GM21367 (cell line): ENCODE results near the gene DOCK10.

ENCODE experiments used
- ATAC-seq: cut with Tn5 transposase; IDR thresholded peaks from one replicate; pipeline ENCODE4 v1.9.1; 2021; ENCODE audit not compliant: unreplicated experiment

DOCK10 gene

DNA sequence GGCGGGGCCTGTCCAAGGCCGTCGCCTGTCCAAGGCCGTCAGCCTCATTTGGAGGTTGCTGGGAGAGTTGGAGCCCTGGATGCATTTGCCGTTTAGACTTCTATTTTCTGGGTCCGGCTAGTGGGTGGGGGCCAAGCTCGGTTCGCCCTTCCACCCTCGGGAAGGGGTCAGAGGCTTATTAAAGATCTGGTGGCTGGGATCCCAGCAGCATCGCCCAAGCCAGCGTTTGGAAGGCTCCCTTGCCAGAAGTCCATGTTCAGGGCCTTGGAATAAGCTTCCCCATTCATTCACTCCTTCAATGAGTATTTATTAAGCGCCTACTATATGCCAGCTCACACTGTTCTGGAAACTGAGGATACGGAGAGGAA lies 516 bp upstream of the DOCK10 start:
- ATAC-seq = no peak

DNA sequence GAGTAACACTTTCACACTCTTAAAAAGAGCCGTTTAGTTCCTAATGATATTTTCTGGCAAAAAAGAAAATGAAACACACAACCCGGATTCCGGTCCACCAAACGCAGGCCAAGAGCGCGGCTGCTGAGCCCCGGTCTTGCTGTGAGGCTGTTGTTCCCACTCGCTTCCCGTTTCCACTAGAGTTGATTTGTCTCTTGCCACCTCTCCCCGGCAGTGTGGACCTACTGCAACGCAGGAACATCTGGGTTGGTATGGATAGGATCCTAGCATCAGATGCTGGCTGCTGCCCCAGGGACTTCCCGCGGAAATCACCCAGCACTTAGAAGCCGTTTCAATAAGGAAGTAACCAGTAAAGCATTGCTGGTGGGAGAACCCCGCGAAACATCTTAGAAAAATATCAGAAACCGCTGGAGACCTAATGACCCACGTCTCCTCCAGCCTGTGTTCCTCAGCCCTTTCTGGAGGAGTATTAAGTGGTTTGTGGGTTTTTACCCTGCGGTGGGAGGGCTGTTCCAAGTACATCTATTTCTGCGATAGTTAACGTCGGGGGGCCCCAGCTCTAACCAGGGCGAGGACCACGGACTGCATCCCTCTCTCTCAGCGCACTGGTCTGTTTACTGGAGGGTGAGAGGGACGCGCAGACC lies 939 bp downstream of the DOCK10 start:
- peak; percentile 43 for ATAC-seq

DNA sequence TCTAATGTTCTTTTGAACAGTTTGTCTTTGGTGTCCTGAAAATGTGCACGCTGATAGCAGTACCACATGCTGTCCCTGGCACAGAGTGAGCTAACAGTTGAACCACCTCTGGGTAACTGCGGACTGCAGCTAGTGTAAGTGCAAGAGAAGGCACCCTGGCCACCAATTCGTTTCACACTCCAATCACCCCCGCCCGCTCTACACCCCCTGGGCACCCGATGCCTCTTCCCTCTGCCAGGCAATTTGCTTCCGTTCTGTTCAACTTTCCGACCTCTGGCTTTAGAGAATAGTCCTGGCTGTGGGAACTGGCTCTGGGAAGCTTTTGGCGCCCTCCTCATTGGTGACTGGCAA lies 1.4 kb downstream of the DOCK10 start:
- peak; percentile 23 for ATAC-seq

DNA sequence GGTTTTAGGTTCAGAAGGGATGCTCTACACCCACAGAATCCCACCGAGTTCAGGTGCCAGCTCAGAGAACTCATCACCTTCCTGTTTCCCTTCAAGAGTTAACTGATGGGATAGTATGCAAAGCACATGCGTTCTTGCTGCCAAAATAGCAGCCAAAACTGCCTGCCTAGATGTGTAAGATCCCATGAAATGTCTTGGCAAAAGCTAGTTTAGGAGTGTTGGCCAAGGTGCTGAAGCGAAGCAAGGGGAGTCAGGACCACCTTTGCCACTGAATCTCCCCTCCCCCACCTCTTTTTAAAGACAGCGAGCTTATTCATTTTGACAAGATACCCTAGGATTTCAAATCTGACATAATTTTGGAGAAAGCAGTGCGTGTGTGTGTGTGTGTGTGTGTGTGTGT lies 2.1 kb downstream of the DOCK10 start:
- ATAC-seq = no peak

DNA sequence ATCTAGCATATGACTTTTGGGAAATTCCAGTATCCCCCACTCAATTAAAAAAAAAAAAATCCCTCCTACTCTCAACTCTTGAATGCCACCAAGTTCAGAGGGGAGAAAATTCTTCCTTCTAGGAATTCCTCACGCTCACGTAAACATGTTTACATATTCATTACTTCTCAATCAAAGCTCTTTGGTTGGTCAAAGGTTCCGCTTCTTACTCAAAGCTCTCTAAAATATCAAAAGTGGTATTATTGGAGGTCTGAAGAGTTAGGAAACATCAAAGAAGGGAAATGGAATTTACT lies 4.1 kb downstream of the DOCK10 start:
- ATAC-seq = no peak

DNA sequence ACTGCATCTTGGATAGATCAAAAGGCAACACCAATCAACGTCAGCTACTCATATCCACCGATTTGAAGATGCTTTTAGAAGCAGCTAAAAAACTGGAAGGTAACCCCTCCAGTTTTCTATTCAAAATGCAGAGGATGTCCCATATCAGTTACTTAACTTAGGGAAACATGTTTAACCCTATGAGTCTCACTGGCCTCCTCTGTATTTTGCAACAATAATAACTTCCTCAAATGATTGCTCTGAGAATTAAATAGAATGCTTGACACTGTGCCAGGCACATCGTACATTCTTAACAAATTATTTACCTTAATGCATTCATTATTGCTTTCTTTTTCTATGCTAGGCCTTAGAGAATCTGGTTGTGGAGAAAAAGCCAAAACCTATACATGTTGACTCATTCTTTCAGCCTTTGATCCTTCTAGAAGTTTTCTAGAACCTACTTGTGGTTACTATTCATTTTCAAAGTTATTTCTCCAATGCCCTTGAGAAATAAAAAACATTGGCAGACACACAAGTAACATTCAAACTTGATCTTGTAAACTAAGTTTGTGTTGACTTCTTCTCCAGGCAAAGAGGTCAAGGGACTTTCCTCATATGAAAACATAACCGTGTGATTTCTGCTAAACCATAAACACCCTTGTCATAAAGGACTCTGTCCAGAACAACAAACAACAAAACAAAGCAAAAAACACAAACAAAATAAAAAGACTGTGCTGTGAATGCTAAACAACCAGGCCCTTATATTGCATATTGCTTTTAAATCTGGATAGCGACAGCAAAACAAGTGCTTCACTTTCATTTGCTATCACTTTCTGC lies 4.6 kb downstream of the DOCK10 start:
- ATAC-seq = no peak

DNA sequence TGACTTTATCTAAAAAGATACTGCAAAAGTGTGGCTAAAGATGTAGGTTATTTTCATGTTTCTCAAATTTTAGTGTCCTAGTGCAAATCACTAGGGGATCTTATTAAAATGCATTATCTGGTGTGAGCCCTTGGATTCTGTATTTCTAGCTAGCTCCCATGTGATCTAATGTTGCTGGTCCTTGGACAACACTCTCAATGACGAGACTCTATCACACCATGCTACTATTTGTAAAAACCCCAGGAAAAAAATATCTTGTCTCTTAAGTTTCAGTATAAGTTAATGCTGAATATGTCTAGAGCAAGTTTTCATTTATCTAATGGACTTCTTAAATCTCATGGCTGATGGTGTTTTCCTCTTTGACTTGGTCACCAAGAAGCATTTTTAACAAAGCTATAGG lies 5.8 kb downstream of the DOCK10 start:
- no peak for ATAC-seq

DNA sequence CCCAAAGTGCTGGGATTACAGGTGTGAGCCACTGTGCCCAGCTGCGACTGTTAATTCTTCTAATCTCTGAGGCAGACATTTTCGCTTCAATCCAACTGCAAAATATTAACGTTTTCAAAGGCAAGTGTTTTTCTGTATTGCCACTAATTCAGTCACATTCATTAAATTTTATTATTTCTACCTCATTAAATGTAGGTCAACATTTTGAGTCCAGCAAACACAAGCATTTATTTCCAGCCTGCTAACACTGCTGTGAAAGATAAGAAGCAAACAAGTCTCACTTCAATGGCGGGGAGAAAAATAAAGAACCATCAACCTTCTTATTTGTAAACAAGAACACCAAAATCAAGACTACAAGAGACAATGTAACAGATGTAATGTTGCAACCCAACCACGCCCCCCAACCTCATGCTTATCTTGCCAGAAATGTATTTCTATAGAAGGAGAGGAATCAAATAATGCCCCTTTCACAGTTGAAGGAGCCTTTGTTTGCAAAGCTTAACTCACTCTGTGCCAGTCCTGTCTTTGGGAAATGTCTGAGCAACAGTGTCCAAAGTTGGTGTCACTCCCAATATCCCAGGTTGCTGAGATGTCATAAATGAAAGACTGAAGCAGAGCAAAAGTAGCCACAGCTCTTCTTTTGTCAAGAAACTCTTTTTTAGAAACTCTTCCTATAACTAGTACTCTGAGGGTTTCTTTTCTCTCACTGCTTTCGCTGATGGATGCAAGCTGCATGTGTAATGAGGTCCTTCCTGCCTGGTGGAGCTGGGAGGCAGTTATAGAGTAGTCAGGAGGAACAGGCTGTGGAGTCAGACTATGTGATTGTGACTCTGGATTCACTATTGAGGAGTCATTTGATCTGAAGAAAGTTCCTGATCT lies 8.6 kb downstream of the DOCK10 start:
- ATAC-seq = no peak

DNA sequence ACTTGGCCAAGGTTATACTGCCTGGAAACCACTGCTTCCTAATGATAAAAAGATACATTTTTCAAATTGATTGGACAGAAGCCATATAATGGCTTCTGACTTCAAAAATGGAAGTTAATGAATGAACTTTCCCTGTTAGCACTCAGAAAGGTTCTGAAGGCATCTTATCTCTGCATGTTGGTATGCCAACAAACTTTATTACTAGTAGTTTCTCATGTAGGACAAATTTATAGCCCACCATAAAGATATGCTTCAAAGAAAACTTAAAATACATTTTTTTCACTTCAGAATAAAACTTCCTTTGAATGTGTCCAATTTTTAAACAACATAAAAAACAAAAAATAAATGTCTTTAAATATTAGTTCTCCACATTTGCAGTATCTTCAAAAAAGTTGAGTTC lies 10.0 kb downstream of the DOCK10 start:
- no peak for ATAC-seq

DNA sequence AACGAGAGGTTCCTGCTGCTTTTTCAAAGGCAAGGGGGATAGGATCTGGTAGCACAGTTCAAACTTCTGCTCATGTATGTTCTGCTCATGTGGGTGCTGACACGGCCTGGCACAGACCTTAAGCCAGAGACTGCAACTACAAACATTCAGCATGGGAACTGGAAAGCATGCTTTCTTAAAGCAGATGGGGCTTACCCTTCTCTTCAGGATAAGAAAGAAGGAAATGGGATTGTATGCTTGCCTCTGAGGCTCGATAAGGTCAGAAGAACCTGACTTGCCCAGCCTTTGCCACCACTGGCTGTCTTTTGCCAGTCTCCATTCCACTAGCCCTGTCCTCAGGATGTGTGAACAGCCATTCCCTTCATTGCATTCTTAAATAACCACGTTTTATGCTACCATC lies 10.7 kb downstream of the DOCK10 start:
- ATAC-seq = no peak

DNA sequence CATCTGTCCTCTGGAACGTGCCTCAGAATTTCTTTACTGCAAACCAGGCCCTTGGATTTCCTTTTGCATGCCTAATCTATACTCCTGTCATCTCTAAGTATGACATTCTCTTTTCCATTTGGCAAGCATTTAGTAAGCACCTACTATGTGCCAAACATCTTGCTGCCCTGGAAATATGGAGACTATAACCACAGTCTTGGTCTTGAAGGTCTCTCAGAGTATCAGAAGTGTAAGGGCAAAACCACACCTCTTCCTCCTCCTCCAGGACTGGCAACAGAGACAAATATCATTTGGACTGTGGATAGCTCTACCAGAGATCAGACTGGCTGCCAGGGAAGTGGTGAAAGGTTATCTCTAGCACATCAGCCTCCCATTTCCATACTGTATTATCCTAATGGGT lies 11.4 kb downstream of the DOCK10 start:
- no peak for ATAC-seq

DNA sequence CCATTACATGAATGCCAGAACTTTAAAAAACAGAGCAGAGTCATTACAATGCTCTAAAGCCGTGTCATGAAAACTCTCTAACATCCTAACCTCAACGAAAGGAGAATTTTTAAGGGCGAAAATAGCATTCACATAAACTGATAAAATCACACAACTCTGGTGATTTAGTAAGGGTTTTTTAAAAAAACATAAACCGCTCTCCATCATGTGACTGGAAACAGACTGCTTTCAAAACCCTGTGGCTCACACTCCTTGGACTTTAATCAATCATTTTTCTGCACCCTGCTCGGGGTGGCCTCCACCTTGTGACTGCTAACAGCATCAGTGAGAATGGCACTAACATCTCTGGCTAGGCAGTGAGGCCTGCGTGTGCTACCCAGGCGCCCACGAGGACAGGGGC lies 12.1 kb downstream of the DOCK10 start:
- ATAC-seq = no peak

DNA sequence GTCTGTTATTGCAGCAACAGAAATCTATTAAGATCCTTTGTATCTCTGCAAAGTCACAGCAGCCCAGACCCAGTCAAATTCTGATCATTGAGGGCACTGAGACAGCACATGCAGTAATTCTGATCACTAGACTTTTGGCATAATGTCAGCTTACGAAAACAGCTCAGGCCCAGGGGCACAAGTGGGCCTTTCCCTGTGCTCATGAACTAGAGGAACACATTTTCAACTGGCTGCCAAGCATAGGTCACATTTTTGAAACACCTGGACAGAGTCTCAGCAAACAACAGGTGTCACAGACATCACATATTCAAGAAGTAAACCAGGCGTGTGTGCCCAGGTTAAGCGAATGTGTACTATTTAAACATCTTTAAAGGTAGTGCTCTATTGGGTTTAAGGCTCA lies 13.7 kb downstream of the DOCK10 start:
- ATAC-seq = no peak

DNA sequence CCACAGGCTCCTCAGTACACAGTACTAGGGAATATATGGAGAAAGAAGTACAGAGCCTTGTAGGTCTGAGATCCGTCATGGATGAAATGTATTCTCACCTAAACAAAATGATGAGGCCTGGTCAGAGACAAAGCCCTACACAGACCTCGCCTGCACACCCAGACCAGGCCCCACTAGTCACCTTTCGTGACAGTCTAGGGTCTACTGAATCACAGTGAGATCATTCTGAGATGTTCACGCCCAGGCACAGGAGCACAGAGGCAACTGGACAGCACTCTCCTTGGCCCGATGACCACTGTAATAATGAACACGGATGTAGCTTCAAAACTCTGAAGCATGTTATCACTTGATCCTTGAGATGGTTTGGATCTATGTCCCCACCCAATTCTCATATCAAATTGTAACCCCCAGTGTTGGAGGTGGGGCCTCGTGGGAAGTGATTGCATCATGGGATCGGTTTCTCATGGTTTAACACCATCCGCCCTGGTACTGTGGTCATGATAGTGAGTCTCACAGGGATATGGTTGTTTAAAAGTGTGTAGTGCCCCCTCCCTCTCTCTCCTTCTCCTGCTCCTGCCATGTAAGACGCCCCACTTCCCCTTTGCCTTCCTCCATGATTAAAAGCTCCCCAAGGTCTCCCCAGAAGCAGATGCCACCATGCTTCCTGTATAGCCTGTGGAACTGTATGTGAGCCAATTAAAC lies 15.1 kb downstream of the DOCK10 start:
- no peak for ATAC-seq

DNA sequence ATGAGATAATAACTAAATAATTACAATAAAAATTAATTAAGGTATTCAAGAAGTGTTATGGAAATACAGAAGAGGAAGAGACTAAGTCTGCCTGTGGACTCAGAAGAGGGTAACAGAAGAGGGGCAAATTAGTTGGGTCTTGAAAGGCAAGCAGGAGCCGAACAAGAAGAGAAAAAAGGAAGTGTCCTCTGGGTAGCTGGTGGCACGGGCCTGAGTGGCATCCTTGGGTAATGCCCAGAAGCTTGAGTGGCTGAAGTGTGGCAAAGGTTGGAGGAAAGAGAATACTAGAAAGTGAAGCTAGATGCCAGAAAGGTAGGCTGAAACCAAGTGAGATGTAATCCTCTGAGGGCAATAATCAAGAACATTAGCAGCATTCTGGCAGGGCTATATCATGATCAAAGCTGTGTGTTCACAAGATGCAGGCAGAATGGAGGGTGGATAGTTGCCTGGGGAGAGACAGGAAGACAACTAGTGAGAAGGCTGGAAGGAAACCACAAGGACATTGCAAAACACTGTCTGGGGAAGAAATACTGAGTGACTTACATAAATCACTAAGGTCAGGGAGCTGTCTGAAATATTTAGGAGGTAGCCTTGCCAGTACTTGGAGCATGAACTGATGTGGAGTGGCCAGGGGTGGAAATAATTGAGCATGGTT lies 16.2 kb downstream of the DOCK10 start:
- ATAC-seq = no peak

DNA sequence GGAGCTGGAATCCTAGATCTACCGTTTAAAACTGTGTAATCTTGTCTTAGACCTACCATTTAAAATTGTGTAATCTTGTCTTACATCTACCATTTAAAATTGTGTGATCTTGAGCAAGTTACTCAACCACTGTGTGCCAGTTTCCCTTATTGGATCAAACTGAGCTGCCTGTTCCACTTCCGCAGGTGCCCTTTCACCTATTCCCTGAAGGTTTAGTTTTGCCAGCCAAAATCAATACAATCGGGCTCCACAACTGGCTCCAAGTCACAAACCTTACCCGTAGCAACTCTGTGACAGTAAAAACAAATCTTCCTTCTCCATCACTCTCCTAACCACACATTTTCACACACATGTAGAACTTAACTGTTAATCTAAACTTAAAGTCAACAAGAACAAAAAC lies 20.1 kb downstream of the DOCK10 start:
- no peak for ATAC-seq

DNA sequence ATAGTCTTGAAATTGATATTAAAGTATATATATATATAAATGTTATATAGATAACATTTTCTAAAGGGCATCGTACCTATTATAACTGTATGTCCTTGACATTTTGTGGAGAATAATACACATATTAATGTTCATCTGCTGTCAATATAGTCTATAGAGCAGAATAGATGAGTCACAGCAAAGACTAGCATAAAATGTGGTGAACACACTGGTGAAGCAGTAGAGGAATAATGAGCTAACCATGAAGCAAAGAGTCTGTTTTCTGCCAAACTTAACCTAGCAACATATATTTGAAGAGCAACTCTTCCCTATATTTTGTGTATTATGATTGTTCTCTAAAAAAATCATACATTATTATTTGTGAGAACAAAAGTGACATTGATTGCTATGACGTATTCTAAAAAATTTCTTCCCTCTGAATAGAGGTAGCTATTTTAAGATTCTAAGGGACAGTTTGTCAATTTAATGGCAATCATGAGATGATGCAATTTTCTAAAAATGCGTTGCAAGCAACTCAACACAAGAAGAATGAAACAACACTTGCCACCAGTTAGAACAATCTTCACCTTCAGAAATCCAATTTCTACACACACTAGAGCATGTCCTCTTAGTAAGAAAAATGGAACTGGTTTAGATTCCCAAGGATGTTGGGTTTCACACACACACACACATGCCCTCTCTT lies 22.0 kb downstream of the DOCK10 start:
- ATAC-seq = no peak

DNA sequence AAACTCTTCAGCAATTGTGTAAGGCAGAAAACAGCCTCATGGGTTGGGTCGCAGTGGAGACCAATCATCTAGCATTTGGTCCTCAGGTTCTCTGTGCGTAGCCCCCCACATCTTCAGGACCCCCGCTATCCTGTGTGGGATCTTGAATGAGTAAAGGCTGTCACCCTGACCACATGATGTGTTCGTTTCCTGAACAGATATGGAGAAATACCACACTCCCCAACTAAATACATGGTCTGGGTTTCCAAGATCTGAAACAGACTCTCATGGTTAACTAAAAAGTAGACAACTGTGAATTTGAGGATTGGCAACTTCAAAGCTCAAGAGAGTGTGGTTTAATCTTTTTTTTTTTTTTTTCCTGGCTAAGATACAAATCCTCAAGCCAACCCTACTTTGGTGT lies 23.2 kb downstream of the DOCK10 start:
- no peak for ATAC-seq

DNA sequence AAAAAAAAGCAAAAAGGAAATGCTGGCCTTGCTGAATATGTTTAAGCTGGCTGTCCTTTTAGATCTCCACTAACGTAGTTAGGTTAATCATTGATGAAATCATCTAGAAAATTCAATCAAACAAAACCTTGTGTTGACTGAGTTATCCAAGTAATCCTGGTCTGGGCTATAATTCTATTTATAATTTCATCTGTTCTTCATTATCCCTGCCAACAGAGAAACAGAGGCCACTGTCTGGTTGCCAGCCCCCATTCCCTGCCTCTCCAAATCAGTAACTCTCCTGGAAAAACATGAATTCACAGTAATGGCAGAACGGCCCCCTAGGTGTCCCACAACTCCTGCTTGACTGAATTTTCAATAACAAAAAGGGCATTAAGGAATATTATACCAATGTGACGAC lies 24.6 kb downstream of the DOCK10 start:
- no peak for ATAC-seq

DNA sequence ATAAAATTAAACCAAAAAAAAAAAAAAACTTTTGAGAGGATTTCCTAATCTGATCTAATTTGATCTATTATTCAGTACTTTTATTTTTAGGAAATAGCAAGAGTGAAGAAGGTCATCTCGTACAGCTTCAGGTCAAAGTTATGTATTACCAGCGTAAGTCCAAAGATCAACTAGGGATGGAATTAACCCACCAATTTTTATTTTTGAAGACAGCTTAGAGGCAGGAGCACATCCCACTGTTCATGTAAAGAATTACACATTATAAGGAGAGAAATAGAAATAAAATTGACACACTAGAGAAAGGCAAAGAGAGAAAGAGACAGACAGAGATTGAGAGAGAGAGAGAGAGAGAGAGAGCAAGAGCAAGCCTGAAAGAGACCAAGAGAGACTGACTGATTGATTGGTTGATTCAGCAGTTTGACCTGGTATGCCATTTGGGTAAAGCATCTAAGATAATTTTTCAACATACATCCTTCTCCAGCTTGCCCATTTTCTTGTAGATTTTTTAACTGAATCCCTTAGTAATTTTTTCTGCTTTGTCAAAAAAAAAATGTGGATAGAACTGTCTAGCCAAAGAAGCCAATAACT lies 25.1 kb downstream of the DOCK10 start:
- ATAC-seq = no peak
